HEK293T (cell line): ENCODE data around the gene GPR25.

Source experiments
- ARNT ChIP-seq: fragments of 450-650 bp; IDR thresholded peaks from 2 replicates; pipeline ENCODE4 v1.6.1; 2017; ENCODE audit warnings: mild to moderate bottlenecking
- BHLHE40 ChIP-seq: fragments of 450-650 bp; IDR thresholded peaks from 2 replicates; pipeline ENCODE4 v1.6.1; 2016; ENCODE audit warnings: mild to moderate bottlenecking, moderate library complexity, borderline replicate concordance
- ELF4 ChIP-seq: fragments of 450-650 bp; IDR thresholded peaks from 2 replicates; pipeline ENCODE4 v1.6.1; 2017; ENCODE audit warnings: antibody characterized with exemption
- FOXA1 ChIP-seq: fragments of 450-650 bp; IDR thresholded peaks from 2 replicates; pipeline ENCODE4 v1.6.1; 2016; ENCODE audit warnings: mild to moderate bottlenecking
- FOXM1 ChIP-seq: fragments of 450-650 bp; IDR thresholded peaks from 2 replicates; pipeline ENCODE4 v1.6.1; 2017; ENCODE audit warnings: mild to moderate bottlenecking, borderline replicate concordance
- LEF1 ChIP-seq: fragments of 450-650 bp; IDR thresholded peaks from 2 replicates; pipeline ENCODE4 v1.6.1; 2017; ENCODE audit warnings: mild to moderate bottlenecking, borderline replicate concordance
- SP1 ChIP-seq: fragments of 450-650 bp; IDR thresholded peaks from 2 replicates; pipeline ENCODE4 v1.6.1; 2017
- TARDBP ChIP-seq: fragments of 450-650 bp; IDR thresholded peaks from 2 replicates; pipeline ENCODE4 v1.6.1; 2016

- no peak for TF ChIP-seq BHLHE40
- TF ChIP-seq SP1, result no peak
- no peak for TF ChIP-seq FOXM1
- TF ChIP-seq FOXA1, result no peak
- no peak for TF ChIP-seq ARNT
- no peak for TF ChIP-seq TARDBP
- no peak for TF ChIP-seq ELF4
- no peak for TF ChIP-seq LEF1
Observed at GRCh38 chr1:200875416-200875815, 2.6 kb downstream of the GPR25 start.
